GM18520 (cell line): ENCODE data around the gene ZNF3.

Source experiments
- ATAC-seq: cut with Tn5 transposase; IDR thresholded peaks from one replicate; pipeline ENCODE4 v1.9.1; 2021; ENCODE audit not compliant: unreplicated experiment

Gene ZNF3

DNA sequence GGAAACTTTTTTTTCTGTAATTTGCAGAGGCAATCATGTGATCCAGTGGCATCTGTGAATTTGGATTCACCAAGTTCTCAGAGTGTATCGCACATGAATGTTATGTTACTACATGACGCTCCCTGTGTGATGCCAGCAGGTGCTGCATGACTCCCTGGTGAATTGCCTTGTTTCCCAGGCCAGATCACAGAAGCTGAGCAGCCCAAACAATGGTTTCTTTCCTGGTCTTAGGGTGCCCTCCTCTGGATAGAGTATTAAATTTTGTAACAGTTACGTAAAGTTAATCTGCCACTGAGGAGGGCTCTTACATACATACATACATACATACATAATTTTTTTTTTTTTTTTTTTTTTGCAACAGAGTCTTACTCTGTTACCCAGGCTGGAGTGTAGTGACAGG is 28.3 kb downstream of the ZNF3 start:
- no peak for ATAC-seq

DNA sequence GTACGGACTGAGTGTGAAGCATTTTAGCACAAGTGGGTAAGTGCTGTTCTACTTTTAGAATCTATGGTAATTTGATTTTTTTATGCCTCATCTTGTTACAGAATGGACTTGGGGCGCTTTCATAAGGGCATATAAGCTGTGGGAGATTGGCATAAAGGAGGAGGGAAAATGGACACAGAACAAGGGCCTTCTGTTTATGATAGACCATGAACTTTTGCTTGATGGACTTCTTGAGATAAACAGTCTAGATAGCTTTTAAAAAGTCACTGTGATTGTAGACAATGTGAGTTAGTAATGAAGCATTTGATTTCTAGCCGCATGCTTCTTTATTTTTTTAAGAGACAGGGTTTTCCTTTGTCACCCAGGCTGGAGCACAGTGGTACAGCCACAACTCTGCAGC is 29.9 kb downstream of the ZNF3 start:
- ATAC-seq = no peak

DNA sequence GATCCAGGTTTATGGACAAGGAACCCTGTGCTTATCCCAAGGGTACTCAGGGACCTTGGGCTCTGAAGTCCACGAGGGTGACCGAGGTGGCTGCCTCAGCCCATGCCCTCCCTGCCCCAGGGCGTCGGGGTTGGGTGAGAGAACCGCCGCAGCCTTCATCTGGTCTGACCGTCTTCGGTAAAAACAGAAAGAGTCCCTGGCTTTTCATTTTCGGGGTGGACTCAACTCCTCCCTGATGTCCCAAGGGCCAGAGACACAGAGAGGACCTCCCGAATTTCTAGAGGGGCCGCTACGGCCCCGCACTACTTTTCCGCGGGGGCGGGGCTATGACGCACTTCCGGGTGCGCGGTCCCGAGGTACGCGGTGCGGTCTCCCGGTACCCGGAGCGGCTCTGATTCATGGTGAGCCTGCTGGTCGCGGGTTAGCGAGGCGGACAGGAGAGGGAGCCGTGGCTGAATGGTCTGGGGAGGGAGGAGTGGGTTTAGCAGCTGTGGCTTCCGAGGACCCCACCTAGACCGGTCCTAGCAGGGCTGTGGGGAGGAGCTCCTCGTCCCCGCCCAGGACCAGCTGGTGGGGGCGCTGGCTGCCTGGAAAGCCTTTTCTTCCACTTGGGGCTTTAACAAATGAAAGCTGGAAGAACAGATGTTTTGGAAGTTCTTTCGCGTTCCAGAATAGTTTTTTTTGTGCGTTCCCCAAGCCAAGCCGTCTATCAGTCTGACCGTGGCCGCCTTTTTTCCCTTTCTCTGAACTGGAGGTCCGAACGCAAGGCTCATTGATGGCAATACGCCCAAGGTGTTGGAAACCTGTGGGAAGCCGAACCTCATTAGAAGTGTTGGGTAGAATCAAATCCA is 31.9 kb downstream of the ZNF3 start, which contains the start of gene ZSCAN21:
Gene ZSCAN21 (plus strand): TSS at position 334 of the 851 bp plus-strand sequence. CDS start 7,233 bp downstream, outside the sequence.
- ATAC-seq = peak; percentile 80

DNA sequence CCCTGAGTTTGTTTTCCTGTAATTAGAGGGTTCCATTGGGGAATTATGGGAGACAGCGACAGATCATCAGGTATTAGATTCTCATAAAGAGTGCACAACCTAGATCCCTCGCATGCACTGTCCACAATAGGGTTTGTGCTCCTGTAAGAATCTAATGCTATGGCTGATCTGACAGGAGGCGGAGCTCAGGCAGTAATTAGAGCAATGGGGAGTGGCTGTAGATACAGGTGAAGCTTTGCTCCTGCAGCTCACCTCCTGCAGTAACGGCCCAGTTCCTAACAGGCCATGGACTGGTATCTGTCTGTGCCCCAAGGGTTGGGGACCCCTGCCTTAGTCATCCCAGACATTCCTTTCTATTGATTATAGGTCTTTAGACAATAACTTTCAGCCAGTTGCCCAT is 32.8 kb downstream of the ZNF3 start:
- no peak for ATAC-seq

DNA sequence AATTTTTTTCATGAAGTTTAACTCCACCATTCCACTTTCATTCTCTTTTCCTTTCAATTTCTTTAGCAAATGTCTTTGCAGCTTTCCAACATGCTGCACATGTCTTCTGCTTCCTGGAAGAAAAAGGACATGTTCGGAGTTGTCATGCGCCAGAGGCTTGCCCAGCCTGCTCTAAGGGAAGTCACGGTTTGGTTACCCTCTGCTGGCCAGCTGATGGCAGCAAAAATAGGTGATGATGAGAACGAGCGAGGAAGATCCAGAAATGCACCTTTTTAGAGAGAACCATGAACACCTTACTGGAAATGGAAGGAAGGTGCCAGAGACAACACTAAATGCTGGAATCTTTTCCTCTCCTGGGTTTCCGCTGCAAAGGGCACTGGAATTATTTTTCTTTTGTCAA is 36.8 kb downstream of the ZNF3 start:
- no peak for ATAC-seq

DNA sequence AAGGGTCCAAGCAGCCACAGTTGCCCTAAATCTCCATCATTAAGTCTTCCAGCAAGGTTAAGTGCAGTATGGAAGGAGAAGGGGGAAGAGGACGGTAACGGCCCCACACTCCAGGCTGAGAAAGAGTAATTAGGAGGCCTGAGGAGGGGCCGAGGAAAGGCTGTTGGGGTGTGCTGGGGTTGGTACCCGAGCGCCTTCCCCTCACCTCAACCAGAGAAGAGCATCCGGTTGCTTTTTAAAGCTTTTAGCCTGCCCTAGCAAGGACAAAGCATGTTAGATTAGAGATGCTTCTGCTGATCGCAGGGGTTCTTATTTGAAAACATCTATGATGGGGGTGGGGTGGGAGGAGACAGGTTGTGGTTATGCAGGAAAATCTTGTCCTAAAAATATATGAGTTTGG is 40.9 kb downstream of the ZNF3 start:
- ATAC-seq = no peak

DNA sequence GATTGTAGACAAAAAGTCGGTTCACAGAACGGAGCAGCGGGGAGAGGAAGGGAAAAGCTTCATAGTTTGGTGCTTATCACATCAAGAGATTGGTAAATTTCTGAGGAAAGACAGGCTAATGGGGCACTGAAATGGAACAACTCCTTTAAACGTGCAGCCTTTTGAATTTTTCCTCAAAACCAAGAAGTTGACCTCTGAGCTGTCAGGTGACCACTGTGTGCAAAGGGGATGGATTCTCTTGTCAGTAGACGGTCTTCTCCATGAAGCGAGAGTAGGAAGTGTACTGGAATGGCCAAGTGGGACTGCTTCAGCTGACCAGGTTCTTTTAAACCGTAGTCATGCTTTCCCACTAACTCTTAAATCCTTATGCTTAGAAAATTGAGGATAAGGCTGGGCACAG is 43.2 kb downstream of the ZNF3 start:
- ATAC-seq = no peak

DNA sequence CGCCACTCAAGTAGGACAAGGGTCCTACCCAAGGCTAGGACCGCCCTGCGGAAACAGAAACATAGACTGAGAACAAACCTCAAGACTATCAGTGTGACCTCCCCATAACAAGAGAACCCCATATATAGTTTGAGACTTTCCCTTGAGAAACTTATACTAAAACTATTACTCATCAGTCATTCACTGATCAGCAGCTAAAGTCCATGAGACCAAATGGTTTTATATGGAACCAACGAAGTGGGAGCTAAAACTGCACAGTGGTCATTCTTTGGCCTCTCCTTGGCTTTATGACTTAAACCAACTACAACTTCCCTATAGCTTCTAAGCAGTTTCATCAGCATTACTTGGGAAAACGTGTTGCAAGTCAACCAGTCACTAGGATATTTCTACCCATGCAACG is 45.6 kb downstream of the ZNF3 start:
- no peak for ATAC-seq

DNA sequence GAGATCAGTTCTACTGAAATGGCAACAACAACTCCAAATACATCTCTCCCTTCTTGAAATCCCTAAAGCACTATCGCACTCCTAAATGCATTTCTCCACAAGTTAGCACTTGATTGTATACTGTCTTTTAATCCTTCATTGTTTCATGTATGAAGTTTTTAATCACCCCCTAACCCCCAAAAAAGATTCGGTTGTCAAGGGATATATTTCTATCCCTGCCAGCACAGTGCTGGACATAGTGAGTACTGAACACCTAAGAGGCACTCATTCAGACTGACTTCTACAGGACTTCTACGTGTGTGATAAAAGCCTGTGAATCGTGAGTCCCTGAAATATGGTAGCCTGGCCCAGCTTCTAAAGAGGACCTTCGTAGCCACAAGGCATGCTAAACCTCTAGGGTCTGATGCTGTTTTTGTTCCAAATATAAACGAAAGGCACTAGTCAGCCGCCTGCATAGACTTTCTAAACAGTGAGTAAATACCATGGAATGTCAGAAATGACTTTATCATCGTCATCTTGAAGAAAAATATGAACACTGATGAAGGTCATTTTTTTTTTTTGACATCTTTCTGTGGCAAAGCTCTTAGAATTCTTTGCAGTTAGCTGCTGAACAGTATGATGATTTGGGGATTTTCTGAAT is 46.5 kb downstream of the ZNF3 start:
- ATAC-seq = no peak

DNA sequence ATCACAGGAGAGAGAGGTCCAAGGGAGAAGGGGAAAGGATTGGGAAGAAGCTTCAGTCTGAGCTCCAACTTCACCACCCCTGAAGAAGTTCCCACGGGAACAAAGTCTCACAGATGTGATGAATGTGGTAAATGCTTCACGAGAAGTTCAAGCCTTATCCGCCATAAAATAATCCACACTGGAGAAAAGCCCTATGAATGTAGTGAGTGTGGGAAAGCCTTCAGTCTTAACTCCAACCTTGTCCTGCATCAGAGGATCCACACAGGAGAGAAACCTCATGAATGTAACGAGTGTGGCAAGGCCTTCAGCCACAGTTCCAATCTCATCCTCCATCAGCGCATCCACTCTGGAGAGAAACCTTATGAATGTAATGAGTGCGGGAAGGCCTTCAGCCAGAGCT is 48.0 kb downstream of the ZNF3 start:
- ATAC-seq = no peak

DNA sequence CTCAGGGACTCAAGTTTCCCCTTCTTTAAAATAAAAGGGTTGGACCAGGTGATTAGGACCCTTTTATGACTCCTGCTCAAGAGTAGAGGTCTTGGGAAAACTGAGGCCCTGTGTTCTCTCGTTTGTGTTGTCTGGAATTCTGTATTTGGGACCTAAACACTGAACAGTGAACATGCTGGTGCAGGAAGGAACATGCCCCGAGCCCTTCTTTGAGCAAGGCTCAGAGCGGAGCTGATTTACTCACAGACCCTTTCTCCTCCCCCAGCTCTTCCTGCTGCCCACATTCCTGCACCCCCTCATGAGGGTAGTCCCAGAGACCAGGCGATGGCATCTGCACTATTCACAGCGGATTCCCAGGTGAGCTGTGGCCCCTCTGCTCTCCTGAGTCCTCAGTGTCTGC is 51.9 kb downstream of the ZNF3 start:
- ATAC-seq = no peak

DNA sequence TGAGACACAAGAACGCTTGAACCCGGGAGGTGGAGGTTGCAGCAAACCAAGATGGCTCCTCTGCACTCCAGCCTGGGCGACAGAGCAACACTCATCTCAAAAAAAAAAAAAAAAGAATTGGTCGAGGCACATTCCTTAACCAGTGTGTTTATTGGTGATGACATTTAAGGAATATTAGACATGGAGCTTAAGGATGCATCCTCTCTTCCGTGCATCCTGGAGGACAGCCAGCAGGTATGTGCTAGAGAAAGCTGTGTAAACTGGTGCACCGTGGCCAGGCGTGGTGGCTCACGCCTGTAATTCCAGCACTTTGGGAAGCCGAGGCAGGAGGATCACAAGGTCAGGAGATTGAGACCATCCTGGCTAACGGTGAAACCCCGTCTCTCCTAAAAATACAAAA is 54.3 kb downstream of the ZNF3 start:
- no peak for ATAC-seq

DNA sequence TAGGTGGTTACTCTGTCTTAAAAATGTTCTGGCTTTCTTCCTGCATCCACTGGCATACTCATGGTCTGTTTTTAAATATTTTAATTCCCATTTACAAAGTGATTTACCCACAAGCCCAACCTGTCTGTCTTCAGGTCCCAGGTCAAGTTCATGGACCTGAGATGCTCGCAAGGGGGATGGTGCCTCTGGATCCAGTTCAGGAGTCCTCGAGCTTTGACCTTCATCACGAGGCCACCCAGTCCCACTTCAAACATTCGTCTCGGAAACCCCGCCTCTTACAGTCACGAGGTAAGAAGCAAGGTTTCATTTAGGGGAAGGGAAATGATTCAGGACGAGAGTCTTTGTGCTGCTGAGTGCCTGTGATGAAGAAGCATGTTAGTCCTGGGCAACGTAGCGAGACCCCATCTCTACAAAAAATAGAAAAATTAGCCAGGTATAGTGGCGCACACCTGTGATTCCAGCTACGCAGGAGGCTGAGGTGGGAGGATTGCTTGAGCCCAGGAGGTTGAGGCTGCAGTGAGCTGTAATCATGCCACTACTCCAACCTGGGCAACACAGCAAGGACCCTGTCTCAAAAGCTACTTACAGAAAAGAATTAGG is 57.4 kb downstream of the ZNF3 start:
- no peak for ATAC-seq

DNA sequence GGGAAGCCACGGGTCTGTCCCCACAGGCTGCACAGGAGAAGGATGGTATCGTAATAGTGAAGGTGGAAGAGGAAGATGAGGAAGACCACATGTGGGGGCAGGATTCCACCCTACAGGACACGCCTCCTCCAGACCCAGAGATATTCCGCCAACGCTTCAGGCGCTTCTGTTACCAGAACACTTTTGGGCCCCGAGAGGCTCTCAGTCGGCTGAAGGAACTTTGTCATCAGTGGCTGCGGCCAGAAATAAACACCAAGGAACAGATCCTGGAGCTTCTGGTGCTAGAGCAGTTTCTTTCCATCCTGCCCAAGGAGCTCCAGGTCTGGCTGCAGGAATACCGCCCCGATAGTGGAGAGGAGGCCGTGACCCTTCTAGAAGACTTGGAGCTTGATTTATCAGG is 58.0 kb downstream of the ZNF3 start:
- no peak for ATAC-seq

DNA sequence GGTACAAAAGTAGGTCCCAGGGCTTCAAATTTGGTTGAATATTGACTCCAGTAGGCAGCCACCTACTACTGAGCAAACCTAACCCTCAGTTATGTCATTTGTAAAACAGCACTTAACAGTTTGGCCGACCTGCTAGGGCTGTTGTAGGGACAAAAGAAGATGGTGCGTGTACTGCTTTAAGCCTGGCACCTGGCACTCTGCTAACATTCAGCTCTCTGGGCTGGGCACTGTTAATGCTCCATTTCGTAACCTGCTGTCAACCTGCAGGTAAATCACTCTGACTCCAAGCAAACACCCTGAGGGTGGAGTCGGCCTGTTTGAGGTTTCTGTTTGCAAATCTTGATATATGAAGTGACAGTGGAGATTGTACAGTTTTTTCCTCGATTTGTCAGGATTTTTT is 58.9 kb downstream of the ZNF3 start:
- no peak for ATAC-seq

DNA sequence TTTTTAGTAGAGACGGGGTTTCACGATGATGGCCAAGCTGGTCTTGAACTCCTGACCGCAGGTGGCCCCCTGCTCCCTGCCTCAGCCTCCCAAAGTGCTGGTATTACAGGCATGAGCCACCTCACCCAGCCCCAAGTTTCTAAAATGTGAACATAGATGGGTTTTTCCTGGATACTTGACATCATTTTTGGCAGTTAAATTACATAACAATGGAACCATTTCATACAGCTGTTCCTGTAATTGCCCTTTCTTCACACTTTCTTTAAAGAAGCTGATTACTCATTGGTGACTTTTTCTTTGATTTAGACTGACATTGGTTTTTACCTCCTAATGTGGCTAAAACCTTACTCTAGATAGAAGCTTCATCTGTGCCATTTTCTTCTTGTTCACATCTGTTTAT is 60.2 kb downstream of the ZNF3 start:
- no peak for ATAC-seq
